Measurements from ENCODE around the gene MAGEA12. TPM values are rescaled to one million over a fixed set of nuclear protein-coding genes. Genes with fewer than 3 reads are reported as not detected.
"Not testable (repeated sequence)": the region's sequence is repeated elsewhere in the genome, so short reads cannot be mapped to it uniquely, and the experiment has no call there.

MAGEA12 gene, protein sequence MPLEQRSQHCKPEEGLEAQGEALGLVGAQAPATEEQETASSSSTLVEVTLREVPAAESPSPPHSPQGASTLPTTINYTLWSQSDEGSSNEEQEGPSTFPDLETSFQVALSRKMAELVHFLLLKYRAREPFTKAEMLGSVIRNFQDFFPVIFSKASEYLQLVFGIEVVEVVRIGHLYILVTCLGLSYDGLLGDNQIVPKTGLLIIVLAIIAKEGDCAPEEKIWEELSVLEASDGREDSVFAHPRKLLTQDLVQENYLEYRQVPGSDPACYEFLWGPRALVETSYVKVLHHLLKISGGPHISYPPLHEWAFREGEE
- total RNA-seq: not detected
- not detected for polyA plus RNA-seq (ENCODE audit: insufficient read depth in 1 of 8, insufficient read length in 8 of 8, low replicate concordance in 1 of 8)
- long read RNA-seq, donor 1: 0 reads
- long read RNA-seq, donor 2: 0 reads
- long read RNA-seq, donor 3: 0 reads
- long read RNA-seq, donor 4: 0 reads
- long read RNA-seq, donor 5: 0 reads
- long read RNA-seq, donor 6: 0 reads
- long read RNA-seq, donor 7: 0 reads
- long read RNA-seq, donor 8: 0 reads
- long read RNA-seq, donor 9: 0 reads
- long read RNA-seq, donor 10: 0 reads
- long read RNA-seq, donor 11: 0 reads

DNA sequence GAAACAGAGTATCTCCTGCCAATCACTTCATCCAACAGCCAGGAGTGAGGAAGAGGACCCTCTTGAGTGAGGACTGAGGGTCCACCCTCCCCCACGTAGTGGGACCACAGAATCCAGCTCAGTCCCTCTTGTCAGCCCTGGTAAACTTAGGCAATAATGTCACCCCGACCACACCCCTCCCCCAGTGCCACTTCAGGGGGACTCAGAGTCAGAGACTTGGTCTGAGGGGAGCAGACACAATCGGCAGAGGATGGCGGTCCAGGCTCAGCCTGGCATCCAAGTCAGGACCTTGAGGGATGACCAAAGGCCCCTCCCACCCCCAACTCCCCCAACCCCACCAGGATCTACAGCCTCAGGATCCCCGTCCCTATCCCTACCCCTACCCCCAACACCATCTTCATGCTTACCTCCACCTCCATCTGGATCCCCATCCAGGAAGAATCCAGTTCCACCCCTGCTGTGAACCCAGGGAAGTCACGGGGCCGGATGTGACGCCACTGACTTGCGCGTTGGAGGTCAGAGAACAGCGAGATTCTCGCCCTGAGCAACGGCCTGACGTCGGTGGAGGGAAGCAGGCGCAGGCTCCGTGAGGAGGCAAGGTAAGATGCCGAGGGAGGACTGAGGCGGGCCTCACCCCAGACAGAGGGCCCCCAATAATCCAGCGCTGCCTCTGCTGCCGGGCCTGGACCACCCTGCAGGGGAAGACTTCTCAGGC lies at the start of gene MAGEA12, which contains the start of gene CSAG1:
TSS of gene MAGEA12 (plus strand) at position 497 of the 715 bp plus-strand sequence. CDS start 2,405 bp downstream, outside the sequence.
TSS of gene CSAG1 (minus strand) at position 461 of the 715 bp plus-strand sequence. CDS start 1,261 bp downstream, outside the sequence.
- Histone ChIP-seq H3K27me3 (ENCODE audit: control insufficient read depth, insufficient read depth, low read length) (no peaks in the 10 kb centered on the region), H3K36me3 (ENCODE audit: control insufficient read depth, insufficient read depth, low read length) (no peaks in the 10 kb centered on the region), H3K27ac (ENCODE audit: low read length) (no peak within 1 kb of the TSS), H3K9me3 (replicated peaks; ENCODE audit: control insufficient read depth, low read depth, low read length) (no peaks in the 10 kb centered on the region), H3K4me3 (ENCODE audit: low read length) (no peak within 1 kb of the TSS), H3K4me1 (ENCODE audit: control insufficient read depth, insufficient read depth, low read length) (no peaks in the 10 kb centered on the region)
- WGBS (ENCODE audit: insufficient coverage): 87% methylated on average over 6 of the region's 21 CpGs
- no peak for DNase-seq

DNA sequence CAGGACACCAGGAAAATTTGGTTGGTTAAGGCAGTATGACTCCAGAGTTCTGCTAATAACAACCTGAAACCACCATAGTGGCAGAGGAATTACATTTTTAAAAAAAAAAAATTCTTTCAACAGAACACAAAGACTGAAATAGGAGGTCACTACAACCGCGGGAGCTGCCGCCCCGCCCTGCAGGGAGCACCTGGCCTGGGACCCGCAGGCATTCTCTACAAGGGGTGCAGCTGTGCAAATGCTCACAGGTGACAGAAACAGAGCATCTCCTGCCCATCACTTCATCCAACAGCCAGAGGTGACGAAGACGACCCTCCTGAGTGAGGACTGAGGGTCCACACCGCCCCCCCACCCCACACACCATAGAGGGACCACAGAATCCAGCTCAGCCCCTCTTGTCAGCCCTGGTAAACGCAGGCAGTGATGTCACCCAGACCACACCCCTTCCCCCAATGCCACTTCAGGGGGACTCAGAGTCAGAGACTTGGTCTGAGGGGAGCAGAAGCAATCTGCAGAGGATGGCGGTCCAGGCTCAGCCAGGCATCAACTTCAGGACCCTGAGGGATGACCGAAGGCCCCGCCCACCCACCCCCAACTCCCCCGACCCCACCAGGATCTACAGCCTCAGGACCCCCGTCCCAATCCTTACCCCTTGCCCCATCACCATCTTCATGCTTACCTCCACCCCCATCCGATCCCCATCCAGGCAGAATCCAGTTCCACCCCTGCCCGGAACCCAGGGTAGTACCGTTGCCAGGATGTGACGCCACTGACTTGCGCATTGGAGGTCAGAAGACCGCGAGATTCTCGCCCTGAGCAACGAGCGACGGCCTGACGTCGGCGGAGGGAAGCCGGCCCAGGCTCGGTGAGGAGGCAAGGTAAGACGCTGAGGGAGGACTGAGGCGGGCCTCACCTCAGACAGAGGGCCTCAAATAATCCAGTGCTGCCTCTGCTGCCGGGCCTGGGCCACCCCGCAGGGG lies 35.3 kb upstream of the MAGEA12 start, which contains the start of gene MAGEA3:
TSS of gene MAGEA3 (plus strand) at position 843 of the 980 bp plus-strand sequence. CDS start 2,039 bp downstream, outside the sequence.
- not testable (repeated sequence) for H3K27me3 ChIP-seq (ENCODE audit: control insufficient read depth, insufficient read depth, low read length); H3K9me3 ChIP-seq (replicated peaks; ENCODE audit: control insufficient read depth, low read depth, low read length); H3K4me3 ChIP-seq (ENCODE audit: low read length); H3K4me1 ChIP-seq (ENCODE audit: control insufficient read depth, insufficient read depth, low read length); DNase-seq; H3K27ac ChIP-seq (ENCODE audit: low read length); H3K36me3 ChIP-seq (ENCODE audit: control insufficient read depth, insufficient read depth, low read length)
- WGBS (ENCODE audit: insufficient coverage): no CpG with 5 or more reads among the region's 34 CpGs

DNA sequence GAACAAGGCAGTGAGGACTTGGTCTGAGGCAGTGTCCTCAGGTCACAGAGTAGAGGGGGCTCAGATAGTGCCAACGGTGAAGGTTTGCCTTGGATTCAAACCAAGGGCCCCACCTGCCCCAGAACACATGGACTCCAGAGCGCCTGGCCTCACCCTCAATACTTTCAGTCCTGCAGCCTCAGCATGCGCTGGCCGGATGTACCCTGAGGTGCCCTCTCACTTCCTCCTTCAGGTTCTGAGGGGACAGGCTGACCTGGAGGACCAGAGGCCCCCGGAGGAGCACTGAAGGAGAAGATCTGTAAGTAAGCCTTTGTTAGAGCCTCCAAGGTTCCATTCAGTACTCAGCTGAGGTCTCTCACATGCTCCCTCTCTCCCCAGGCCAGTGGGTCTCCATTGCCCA lies 33.2 kb upstream of the MAGEA12 start:
- not testable (repeated sequence) for H3K27me3 ChIP-seq (ENCODE audit: control insufficient read depth, insufficient read depth, low read length); H3K9me3 ChIP-seq (replicated peaks; ENCODE audit: control insufficient read depth, low read depth, low read length); H3K36me3 ChIP-seq (ENCODE audit: control insufficient read depth, insufficient read depth, low read length); H3K4me1 ChIP-seq (ENCODE audit: control insufficient read depth, insufficient read depth, low read length); H3K4me3 ChIP-seq (ENCODE audit: low read length); DNase-seq; H3K27ac ChIP-seq (ENCODE audit: low read length)
- no CpG with 5 or more reads among the region's 5 CpGs for WGBS (ENCODE audit: insufficient coverage)

DNA sequence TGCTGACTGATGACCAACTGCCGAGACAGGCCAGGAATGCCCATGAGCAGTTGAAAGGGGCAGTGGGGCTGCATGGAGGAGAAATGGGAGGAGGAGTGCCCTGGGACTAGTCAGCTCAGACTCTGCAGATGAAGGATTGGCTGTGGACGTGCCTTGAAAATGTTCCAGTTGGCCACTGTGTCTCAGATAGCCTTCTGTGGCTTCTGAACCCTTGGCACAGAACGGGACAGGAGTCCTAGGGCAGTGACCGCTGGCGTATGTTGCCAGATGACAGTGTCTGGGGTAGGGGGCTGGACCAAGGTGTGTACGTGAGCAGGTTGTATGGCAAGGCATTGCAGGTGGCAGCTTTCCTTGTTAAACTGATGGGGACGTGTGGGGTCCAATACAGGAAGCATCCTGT lies 27.1 kb upstream of the MAGEA12 start:
- H3K27ac ChIP-seq (ENCODE audit: low read length); H3K36me3 ChIP-seq (ENCODE audit: control insufficient read depth, insufficient read depth, low read length); H3K9me3 ChIP-seq (replicated peaks; ENCODE audit: control insufficient read depth, low read depth, low read length); DNase-seq; H3K4me1 ChIP-seq (ENCODE audit: control insufficient read depth, insufficient read depth, low read length); H3K4me3 ChIP-seq (ENCODE audit: low read length); H3K27me3 ChIP-seq (ENCODE audit: control insufficient read depth, insufficient read depth, low read length): not testable (repeated sequence)
- WGBS (ENCODE audit: insufficient coverage): 56% methylated on average over 2 of the region's 7 CpGs

DNA sequence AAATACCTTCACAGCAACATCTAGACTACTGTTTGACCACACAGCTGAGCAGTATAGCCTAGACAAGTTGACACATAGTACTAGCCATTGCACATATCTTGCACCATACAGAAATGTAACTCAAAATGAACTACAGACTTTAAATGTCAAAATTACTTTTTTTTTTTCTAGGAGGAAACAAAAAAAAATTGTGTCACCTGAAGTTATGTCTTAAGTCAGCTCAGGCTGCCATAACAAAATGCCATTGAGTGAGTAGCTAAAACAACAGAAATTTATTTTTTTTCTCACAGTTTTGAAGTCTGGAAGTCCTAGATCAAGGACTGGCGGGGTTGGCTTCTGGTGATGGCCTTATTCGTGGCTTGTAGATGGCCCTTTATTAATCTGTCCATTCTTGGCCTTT lies 24.4 kb upstream of the MAGEA12 start, which contains the start of gene CSAG2:
TSS of gene CSAG2 (minus strand) at position 101 of the 400 bp plus-strand sequence. CDS start 161 bp downstream, outside the sequence.
- H3K9me3 ChIP-seq (replicated peaks; ENCODE audit: control insufficient read depth, low read depth, low read length); H3K4me1 ChIP-seq (ENCODE audit: control insufficient read depth, insufficient read depth, low read length); H3K27me3 ChIP-seq (ENCODE audit: control insufficient read depth, insufficient read depth, low read length); DNase-seq; H3K4me3 ChIP-seq (ENCODE audit: low read length); H3K36me3 ChIP-seq (ENCODE audit: control insufficient read depth, insufficient read depth, low read length); H3K27ac ChIP-seq (ENCODE audit: low read length): not testable (repeated sequence)
- no CpG with 5 or more reads among the region's 2 CpGs for WGBS (ENCODE audit: insufficient coverage)

DNA sequence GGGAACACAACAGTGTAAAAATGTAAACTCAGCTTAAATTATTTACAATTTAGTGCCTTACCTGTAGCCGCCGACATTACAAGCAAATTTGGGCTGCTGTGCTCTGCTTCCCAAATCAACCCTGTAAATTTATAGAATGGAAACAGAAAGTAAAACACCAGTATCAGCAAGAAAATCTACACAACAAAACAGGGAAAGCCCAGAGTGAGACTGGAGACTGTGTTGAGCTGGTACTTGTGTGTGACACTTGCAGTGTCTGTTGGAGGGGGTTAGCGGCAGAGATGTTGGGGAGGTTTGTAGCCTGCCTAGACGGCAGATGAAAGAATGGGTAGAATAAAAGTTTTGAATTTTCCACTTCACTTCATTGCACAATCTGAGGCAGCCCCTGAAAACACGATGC lies 20.4 kb upstream of the MAGEA12 start:
- WGBS (ENCODE audit: insufficient coverage): no CpG with 5 or more reads among the region's 5 CpGs

DNA sequence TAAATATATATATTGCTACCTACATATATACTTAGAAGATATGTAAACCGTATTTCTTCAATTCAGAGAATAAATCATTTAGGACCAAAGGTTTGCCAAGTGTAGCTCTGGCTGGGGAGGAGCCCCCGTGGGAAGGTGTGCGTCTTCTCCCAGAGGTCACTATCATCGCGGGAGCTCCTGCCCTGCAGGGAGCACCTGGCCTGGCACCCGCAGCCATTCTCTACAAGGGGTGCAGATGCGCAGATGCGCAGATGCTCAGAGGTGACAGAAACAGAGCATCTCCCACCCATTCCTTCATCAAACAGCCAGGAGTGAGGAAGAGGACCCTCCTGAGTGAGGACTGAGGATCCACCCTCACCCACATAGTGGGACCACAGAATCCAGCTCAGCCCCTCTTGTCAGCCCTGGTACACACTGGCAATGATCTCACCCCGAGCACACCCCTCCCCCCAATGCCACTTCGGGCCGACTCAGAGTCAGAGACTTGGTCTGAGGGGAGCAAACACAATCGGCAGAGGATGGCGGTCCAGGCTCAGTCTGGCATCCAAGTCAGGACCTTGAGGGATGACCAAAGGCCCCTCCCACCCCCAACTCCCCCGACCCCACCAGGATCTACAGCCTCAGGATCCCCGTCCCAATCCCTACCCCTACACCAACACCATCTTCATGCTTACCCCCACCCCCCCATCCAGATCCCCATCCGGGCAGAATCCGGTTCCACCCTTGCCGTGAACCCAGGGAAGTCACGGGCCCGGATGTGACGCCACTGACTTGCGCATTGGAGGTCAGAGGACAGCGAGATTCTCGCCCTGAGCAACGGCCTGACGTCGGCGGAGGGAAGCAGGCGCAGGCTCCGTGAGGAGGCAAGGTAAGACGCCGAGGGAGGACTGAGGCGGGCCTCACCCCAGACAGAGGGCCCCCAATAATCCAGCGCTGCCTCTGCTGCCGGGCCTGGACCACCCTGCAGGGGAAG lies 19.5 kb upstream of the MAGEA12 start, which contains the start of gene MAGEA2B:
TSS of gene MAGEA2B (plus strand) at position 814 of the 973 bp plus-strand sequence. CDS start 2,479 bp downstream, outside the sequence.
- H3K36me3 ChIP-seq (ENCODE audit: control insufficient read depth, insufficient read depth, low read length); H3K4me3 ChIP-seq (ENCODE audit: low read length); H3K4me1 ChIP-seq (ENCODE audit: control insufficient read depth, insufficient read depth, low read length); H3K27ac ChIP-seq (ENCODE audit: low read length); DNase-seq; H3K27me3 ChIP-seq (ENCODE audit: control insufficient read depth, insufficient read depth, low read length); H3K9me3 ChIP-seq (replicated peaks; ENCODE audit: control insufficient read depth, low read depth, low read length): not testable (repeated sequence)
- WGBS (ENCODE audit: insufficient coverage): no CpG with 5 or more reads among the region's 35 CpGs

More for the DNA sequence above, 20.4 kb upstream of the MAGEA12 start:
- H3K4me3 ChIP-seq (ENCODE audit: low read length); H3K27ac ChIP-seq (ENCODE audit: low read length); H3K9me3 ChIP-seq (replicated peaks; ENCODE audit: control insufficient read depth, low read depth, low read length); H3K4me1 ChIP-seq (ENCODE audit: control insufficient read depth, insufficient read depth, low read length); DNase-seq; H3K27me3 ChIP-seq (ENCODE audit: control insufficient read depth, insufficient read depth, low read length); H3K36me3 ChIP-seq (ENCODE audit: control insufficient read depth, insufficient read depth, low read length): not testable (repeated sequence)

DNA sequence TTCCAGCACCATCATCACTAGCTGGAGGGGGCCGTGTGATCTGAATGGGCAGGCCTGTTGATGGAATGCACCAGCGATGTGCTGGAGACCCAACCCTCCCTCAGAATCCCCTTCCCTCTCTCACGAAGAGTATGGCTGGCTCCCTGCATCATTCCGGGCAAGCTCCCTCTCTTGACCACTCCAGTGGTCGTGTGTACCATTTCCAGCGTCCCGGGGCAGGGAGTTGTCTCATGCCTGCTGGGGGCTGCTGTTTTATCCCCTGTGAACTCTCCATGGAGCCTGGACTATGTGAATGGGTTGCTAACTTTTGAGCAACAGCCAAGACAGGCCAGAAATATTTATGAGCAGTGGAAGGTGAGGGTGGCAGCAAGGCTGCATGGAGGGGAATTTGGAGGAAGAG lies 8.1 kb upstream of the MAGEA12 start:
- Histone ChIP-seq H3K36me3 (ENCODE audit: control insufficient read depth, insufficient read depth, low read length) (no peaks in the 10 kb centered on the region), H3K9me3 (replicated peaks; ENCODE audit: control insufficient read depth, low read depth, low read length) (no peaks in the 10 kb centered on the region), H3K4me3 (ENCODE audit: low read length) (no peak overlapping the region), H3K4me1 (ENCODE audit: control insufficient read depth, insufficient read depth, low read length) (no peaks in the 10 kb centered on the region), H3K27me3 (ENCODE audit: control insufficient read depth, insufficient read depth, low read length) (peaks cover 2% of the 10 kb centered on the region), H3K27ac (ENCODE audit: low read length) (no peak overlapping the region)
- no peak for DNase-seq
- 65% methylated on average over 4 of the region's 7 CpGs for WGBS (ENCODE audit: insufficient coverage)
